GM21576 (cell line): ENCODE results near the gene UGGT1.

Source experiments
- ATAC-seq: cut with Tn5 transposase; IDR thresholded peaks from one replicate; pipeline ENCODE4 v1.9.1; 2021; ENCODE audit warnings: mild to moderate bottlenecking, moderate library complexity; ENCODE audit not compliant: unreplicated experiment

UGGT1 gene

DNA sequence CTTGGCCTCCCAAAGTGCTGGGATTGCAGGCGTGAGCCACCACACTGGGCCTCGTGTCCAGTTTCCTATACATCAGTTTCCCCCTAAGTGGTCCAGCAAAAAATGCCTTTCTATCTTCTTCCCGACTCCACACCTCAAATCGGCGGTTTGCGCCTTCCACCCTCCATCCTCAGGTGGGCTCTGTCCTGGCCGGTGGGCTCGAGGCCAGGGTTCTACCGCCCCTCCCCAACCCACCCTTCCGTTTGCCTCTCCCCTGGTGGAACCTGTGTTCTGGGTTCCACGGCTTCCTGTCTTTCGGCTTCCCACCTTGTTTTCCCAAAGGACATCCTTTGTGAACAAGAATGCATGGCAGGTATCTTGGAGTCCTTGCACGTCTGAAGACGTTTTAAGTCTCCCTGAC lies 123.3 kb downstream of the UGGT1 start:
- no peak for ATAC-seq

- no peak for ATAC-seq
These were observed 124.0 kb downstream of the UGGT1 start for GRCh38 chr2:128214866-128215460.

GRCh38 chr2:128215897-128216642 lies 125.1 kb downstream of the UGGT1 start:
- ATAC-seq = no peak

GRCh38 chr2:128217671-128218070 lies 126.7 kb downstream of the UGGT1 start:
- no peak for ATAC-seq

- no peak for ATAC-seq
These were observed 128.9 kb downstream of the UGGT1 start for GRCh38 chr2:128219891-128220290.

GRCh38 chr2:128227862-128228261 lies 136.9 kb downstream of the UGGT1 start:
- ATAC-seq = no peak

- ATAC-seq = no peak
These were observed 137.9 kb downstream of the UGGT1 start for GRCh38 chr2:128228894-128229293.

GRCh38 chr2:128232965-128233789 lies 142.2 kb downstream of the UGGT1 start:
- peak; percentile 97 for ATAC-seq

DNA sequence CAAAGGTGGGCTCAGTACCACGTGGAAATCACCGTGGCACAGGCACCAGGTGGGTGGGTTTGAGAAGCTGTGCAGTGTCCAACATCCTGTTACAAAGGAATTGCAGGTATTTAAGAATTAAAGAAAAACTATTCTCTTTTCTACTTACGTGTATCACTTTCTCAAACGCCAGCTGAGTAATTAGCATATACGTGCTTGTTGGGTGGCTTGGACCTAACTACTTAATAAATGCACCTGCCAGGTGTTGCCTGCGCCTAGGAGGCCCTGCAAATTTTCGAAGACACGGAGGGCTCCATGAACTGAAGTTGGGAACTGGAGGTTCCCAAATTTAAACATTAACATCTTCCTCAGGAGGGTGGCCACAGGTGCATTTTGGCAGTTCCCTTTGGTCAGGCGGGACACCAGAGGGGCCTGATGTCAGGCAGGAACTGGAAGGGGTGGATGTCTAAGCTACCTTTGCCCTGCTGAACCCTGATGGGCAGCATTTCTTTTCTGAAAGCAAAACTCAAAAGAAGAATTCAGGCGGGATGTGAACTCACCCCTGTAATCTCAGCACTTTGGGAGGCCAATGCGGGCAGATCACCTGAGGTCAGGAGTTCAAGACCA lies 142.9 kb downstream of the UGGT1 start:
- no peak for ATAC-seq

- no peak for ATAC-seq
These were observed 143.6 kb downstream of the UGGT1 start for GRCh38 chr2:128234613-128235012.

DNA sequence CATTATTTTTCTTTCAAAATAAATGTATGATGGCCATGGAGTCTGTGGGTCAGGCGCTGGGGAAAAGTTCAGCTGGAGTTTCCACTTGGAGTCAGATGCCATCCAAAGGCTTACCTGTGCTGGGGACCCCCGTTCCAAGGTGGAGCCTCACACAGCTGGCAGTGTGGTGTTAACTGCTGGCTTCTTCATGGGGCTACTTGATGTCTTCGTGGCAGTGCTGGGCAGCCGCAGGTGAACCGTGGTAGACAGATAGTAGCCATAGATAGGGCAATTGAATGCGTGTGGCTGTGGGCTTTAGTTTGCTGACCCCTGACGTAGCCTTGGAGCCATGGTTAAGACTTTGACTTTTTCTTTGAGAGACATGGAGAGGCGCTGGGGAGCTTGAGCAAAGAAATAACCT lies 144.6 kb downstream of the UGGT1 start:
- ATAC-seq = no peak

DNA sequence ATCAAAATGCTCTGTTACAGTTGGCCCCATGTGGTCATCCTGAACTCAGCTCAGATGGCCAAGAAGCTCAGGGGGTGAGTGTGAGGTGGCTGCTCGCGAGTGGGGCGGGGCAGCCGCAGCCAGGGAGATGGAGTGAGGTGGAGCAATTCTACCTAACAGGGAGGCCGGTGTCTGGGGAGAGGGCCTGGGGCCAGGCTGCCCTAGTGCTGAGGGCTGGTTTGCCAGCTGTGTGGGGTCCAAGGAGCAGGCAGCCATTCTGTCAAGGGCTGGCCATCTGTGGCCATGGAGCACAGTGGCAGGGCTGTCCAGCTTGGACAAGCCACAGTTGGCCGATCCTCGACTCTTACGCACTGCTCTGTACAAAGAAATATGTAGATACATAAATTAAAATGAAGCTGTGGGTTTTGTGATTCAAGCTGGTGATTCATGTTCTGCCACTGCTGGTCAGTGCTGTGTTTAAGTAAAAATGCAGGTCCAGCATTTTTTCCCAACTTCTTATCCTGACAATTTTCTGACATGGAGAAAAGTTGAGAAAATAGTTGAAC lies 145.6 kb downstream of the UGGT1 start:
- no peak for ATAC-seq

- ATAC-seq = no peak
These were observed 146.1 kb downstream of the UGGT1 start for GRCh38 chr2:128237081-128237534.

DNA sequence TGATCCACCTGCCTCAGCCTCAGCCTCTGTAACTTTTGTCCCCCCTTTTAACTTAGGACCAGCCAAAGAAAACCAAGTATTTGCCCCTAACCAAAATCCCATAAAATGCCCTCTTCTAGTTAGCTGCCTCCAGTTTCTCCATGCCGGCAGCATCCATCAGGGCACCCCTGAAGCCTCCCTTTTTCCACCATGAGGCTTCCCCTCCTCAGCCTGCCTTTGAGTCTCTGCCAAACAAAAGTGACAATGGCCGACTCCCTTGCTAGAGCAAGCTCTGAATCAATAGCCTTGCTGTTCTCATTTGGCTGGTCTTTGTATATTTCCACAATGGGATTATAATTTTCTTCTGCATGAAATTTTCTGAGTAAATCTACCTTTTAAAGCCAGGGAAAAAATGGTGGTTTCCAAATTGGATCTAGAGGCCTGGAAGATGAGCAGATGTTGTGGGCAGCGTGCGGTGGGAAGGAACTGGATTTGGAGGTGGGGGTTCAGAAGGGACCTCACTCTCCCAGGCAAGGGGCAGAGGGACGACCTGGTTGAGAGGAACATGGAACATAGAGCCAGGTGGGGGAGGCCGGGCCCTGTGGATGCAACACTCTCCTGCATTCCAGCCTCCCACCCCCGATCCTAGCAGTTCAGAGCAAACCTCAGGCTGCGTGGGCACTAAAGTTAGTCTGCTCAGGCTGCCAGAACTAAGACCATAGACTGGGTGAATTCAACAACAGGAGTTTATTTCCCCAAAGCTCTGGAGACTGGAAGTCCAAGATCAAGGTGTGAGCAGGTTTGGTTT lies 147.1 kb downstream of the UGGT1 start:
- no peak for ATAC-seq

DNA sequence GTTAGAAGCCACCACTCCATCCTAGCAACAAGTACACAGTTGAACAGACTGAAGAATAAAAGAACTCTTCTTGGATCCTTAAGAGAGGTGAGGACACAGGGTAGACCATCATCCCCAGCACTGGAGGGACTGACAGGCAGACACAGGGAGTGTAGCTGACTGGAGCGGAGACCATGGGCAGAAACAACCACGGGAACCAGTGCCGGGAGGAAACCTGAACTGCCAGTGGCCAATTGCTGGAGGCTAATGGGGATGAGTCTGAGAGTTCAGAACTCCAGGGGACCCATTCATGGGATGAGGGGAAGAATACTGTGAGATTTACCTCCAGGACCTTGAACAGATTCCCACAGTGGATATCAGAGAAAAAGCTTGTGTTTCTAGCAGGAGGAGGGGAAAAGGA lies 150.9 kb downstream of the UGGT1 start:
- no peak for ATAC-seq
